ENCODE results near the gene BATF2.

Gene BATF2

GRCh38 chr11:64998690-64999431, 2.1 kb upstream of the BATF2 start:
- DNase-seq (ENCODE audit: insufficient read length, low spot score) (no peak), FAIRE-seq (no peak)
- TF ChIP-seq CTCF (IDR thresholded peaks at IDR 0.05; ENCODE audit: insufficient read depth, missing control alignments): no peak

GRCh38 chr11:64998141-64998540, 1.4 kb upstream of the BATF2 start:
- FAIRE-seq (no peak), DNase-seq (ENCODE audit: insufficient read length, low spot score) (no peak)
- no peak for TF ChIP-seq CTCF (IDR thresholded peaks at IDR 0.05; ENCODE audit: insufficient read depth, missing control alignments)

- FAIRE-seq (no peak), DNase-seq (ENCODE audit: insufficient read length, low spot score) (no peak)
- TF ChIP-seq CTCF (IDR thresholded peaks at IDR 0.05; ENCODE audit: insufficient read depth, missing control alignments): no peak
Observed at GRCh38 chr11:64996327-64996709, 453 bp downstream of the BATF2 start.

- no peak for TF ChIP-seq CTCF (IDR thresholded peaks at IDR 0.05; ENCODE audit: insufficient read depth, missing control alignments)
- FAIRE-seq (no peak), DNase-seq (ENCODE audit: insufficient read length, low spot score) (no peak)
Observed at GRCh38 chr11:64994318-64994717, 2.5 kb downstream of the BATF2 start.

GRCh38 chr11:64990222-64990923, 6.4 kb downstream of the BATF2 start:
- DNase-seq (ENCODE audit: insufficient read length, low spot score) (no peak), FAIRE-seq (no peak)
- TF ChIP-seq CTCF (IDR thresholded peaks at IDR 0.05; ENCODE audit: insufficient read depth, missing control alignments): no peak

- no peak for TF ChIP-seq CTCF (IDR thresholded peaks at IDR 0.05; ENCODE audit: insufficient read depth, missing control alignments)
- FAIRE-seq (no peak), DNase-seq (ENCODE audit: insufficient read length, low spot score) (no peak)
Observed at GRCh38 chr11:64989416-64989815, 7.4 kb downstream of the BATF2 start.

Measured in D721Med (cell line).